DMS79 (cell line): ENCODE results near the gene GPR132.
A peak's percentile ranks its signal among the peaks of the same experiment; 100 is the strongest.
"Not testable (repeated sequence)": the region's sequence is repeated elsewhere in the genome, so short reads cannot be mapped to it uniquely, and the experiment has no call there.

ENCODE experiments used
- DNase-seq: peaks from one replicate; lab custom pipeline; 2025; lab: John Stamatoyannopoulos, UW

Gene GPR132

GRCh38 chr14:105091054-105091516, 25.9 kb upstream of the GPR132 start:
- no peak for DNase-seq

GRCh38 chr14:105090493-105091053, 25.3 kb upstream of the GPR132 start:
- DNase-seq: peak; percentile 70

- DNase-seq: no peak
Observed at GRCh38 chr14:105089746-105090492, 24.7 kb upstream of the GPR132 start.

- DNase-seq: no peak
Observed at GRCh38 chr14:105088812-105089745, 23.8 kb upstream of the GPR132 start.

GRCh38 chr14:105087963-105088811, 23.0 kb upstream of the GPR132 start:
- DNase-seq: peak; percentile 36

GRCh38 chr14:105087308-105087962, 22.2 kb upstream of the GPR132 start:
- peak; percentile 33 for DNase-seq

- DNase-seq: peak; percentile 71
Observed at GRCh38 chr14:105086833-105087307, 21.6 kb upstream of the GPR132 start.

GRCh38 chr14:105085766-105086165, 20.5 kb upstream of the GPR132 start:
- DNase-seq: no peak

- no peak for DNase-seq
Observed at GRCh38 chr14:105084741-105085571, 19.7 kb upstream of the GPR132 start.

- no peak for DNase-seq
Observed at GRCh38 chr14:105083926-105084685, 18.9 kb upstream of the GPR132 start.

- DNase-seq: no peak
Observed at GRCh38 chr14:105082703-105083102, 17.5 kb upstream of the GPR132 start.

GRCh38 chr14:105081473-105081872, 16.2 kb upstream of the GPR132 start:
- DNase-seq: not testable (repeated sequence)

- DNase-seq: no peak
Observed at GRCh38 chr14:105080161-105080560, 14.9 kb upstream of the GPR132 start.

GRCh38 chr14:105078294-105078693, 13.1 kb upstream of the GPR132 start:
- DNase-seq: no peak

- DNase-seq: no peak
Observed at GRCh38 chr14:105077649-105077995, 12.4 kb upstream of the GPR132 start.

- no peak for DNase-seq
Observed at GRCh38 chr14:105076805-105077648, 11.8 kb upstream of the GPR132 start.

GRCh38 chr14:105076296-105076804, 11.1 kb upstream of the GPR132 start:
- no peak for DNase-seq
